DMS79 (cell line): ENCODE results near the gene RTEL1.
"Not testable (repeated sequence)": the region's sequence is repeated elsewhere in the genome, so short reads cannot be mapped to it uniquely, and the experiment has no call there.

Experiments
- DNase-seq: peaks from one replicate; lab custom pipeline; 2025; lab: John Stamatoyannopoulos, UW

Gene RTEL1

GRCh38 chr20:63671695-63672094, 13.6 kb downstream of the RTEL1 start:
- not testable (repeated sequence) for DNase-seq

DNA sequence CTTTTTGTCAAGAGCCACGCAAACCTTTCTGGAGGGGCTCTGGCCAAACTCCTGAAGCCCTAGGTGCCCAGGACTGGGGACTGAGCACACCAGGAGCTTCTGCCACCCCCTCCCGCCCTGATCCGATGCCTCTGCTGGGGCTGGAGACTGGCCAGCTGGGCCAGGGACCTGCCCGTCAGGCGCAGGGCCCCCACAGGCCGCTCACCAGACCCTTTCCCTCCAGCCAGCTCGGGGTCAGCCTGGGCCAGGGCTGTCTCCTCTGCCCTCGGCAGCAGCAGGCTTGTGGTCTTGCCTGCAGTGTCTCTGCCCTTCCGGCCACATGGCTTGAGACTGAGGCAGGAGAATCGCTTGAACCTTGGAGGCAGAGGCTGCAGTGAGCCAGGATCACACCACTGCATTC, 14.6 kb downstream of the RTEL1 start:
- DNase-seq, result no peak

DNA sequence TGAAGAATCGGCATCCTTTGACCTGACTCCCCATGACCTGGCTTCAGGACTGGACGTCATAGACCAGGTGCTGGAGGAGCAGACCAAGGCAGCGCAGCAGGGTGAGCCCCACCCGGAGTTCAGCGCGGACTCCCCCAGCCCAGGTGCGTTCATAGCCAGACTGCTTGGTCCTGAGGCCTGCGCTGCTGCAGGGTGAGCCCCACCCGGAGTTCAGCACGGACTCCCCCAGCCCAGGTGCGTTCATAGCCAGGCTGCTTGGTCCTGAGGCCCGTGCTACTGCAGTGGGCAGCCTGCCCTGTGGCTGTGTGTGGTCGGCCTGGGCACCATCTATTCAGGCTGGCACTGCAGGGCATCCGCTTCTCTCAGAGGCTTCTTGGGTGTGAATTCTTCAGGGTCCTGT, 15.8 kb downstream of the RTEL1 start:
- no peak for DNase-seq

- no peak for DNase-seq
These were observed 17.7 kb downstream of the RTEL1 start for GRCh38 chr20:63675681-63676368.

GRCh38 chr20:63678071-63678470, 20.0 kb downstream of the RTEL1 start:
- no peak for DNase-seq

DNA sequence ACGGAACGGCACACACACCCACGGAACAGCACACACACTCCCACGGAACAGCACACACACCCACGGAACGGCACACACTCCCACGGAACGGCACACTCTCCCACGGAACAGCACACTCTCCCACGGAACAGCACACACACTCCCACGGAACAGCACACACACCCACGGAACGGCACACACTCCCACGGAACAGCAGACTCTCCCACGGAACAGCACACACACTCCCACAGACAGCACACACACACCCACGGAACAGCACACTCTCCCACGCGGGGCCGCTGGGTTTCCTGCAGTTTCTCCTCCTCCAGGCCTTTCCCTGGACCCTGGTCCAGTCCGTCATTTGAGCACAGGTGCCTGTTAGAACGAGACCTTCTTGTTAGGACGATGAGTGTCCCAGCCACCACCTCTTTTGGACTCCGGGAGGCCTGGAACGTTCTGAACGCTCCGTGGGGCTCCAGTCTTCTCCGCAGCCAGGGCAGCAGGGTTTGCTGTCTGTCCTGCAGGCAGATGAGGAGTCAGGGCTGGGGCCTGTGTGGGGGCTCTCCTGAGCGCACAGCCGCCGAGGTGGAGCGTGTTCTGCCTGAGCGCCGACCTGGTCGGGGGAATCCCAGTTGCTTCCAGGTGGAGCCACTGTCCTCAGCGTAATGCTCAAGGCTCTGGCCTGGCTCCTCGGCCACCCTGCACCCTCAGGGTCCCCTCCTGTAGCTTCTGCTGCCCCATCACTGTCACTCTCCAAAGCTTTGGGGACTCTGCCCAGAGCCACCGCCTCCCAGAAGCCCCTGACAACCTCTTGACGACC, 20.8 kb downstream of the RTEL1 start:
- DNase-seq, result no peak

- DNase-seq, result no peak
These were observed 21.7 kb downstream of the RTEL1 start for GRCh38 chr20:63679799-63680305.

GRCh38 chr20:63680427-63680826, 22.3 kb downstream of the RTEL1 start:
- DNase-seq, result no peak

- no peak for DNase-seq
These were observed 22.9 kb downstream of the RTEL1 start for GRCh38 chr20:63680857-63681608.

- DNase-seq, result no peak
These were observed 23.6 kb downstream of the RTEL1 start for GRCh38 chr20:63681609-63682142.

- no peak for DNase-seq
These were observed 24.4 kb downstream of the RTEL1 start for GRCh38 chr20:63682384-63683139.

GRCh38 chr20:63685269-63686026, 27.3 kb downstream of the RTEL1 start:
- no peak for DNase-seq

GRCh38 chr20:63686094-63686491, 28.0 kb downstream of the RTEL1 start:
- no peak for DNase-seq

DNA sequence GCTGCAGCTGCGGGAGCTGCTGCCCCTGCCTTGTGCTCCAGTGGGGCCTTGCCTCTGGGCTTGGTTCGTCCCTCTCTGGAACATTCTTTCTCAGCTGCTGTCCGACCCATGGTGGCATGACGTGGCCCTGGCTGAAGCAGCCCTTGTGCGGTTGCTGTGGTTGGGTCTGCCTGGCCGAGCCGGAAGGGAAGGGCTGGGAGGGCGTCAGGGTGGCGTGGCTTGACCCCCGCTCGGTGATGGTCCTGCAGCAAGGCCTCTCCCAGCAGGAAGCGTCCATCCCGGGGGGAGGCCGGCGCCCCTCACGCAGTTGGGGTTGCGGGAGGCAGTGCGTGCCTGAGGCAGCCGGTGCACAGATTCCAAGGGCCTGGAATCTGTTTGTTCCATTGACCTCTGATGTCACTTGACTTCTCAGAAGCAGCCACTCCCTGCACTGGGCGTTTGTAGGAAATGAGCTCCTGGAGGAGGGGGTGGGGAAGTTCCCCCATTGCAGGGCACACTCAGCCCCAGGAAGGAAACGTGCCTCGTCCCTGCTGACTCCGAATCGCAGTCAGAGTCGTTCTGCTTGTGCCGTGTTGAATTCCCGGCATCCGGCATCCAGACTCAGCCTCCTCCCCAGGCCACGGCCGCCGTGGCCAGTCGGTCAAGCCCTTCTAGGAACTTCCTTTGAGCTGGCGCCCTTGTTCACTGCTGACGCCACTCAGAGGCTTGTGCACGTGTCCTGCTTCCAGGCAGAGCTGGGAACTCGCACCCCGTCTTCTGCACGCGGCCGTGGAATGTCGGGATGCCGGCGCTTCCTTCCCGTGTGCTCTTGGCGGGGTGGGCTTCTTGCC, 28.6 kb downstream of the RTEL1 start:
- DNase-seq, result no peak

DNA sequence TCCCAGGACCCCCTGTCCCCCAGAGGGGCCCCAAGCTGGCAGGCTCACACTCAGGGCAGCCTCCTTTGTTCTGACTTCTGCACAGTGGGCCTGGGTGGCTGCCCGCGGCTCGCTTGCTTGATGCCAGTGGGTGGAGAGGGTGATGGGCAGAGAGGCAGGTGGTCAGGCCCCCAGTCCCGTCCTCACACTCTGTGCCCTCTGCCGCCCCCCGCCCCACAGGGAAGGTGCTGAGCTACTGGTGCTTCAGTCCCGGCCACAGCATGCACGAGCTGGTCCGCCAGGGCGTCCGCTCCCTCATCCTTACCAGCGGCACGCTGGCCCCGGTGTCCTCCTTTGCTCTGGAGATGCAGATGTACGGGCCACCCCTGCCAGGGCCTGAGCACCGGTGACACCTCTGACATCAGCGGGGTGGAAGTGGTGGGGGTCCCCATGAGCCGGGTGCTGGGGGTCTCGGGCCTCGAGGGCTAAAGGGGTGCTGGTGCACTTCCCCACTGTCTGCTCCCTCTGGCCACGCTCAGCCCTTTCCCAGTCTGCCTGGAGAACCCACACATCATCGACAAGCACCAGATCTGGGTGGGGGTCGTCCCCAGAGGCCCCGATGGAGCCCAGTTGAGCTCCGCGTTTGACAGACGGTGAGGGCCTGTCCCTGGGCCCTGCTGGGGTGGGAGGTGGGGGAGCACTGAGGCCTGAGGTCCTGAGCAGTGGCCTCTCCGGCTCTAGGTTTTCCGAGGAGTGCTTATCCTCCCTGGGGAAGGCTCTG, 29.5 kb downstream of the RTEL1 start:
- DNase-seq, result no peak

GRCh38 chr20:63688228-63689045, 30.3 kb downstream of the RTEL1 start:
- DNase-seq, result no peak

GRCh38 chr20:63689046-63690002, 31.2 kb downstream of the RTEL1 start:
- DNase-seq, result no peak
